Epithelial cell of proximal tubule (primary cell): ENCODE measurements around the gene EPOP. TPM values are rescaled to one million over a fixed set of nuclear protein-coding genes. Genes with fewer than 3 reads are reported as not detected.

Experiments
- DNase-seq: peaks from one replicate; pipeline ENCODE4 v3.0.0-alpha.2; 2011; ENCODE audit warnings: low read depth
- H3K4me3 ChIP-seq: 2 replicates; pipeline ENCODE4 v1.5.1; 2011; ENCODE audit warnings: low read depth, mild to moderate bottlenecking, low read length
- CTCF ChIP-seq: conservative IDR thresholded peaks from 2 replicates; pipeline ENCODE4 v1.5.1; 2012; ENCODE audit warnings: low read depth, mild to moderate bottlenecking, low read length
- total RNA-seq: library from RNA; depleted of rRNA; stranded (reverse); fragments of >200 nt; gene quantifications from 2 replicates; pipeline ENCODE4 v1.2.3, GENCODE V29; 2015

EPOP gene
- total RNA-seq, 1 donor from 2014 or later, result 4.1 TPM

GRCh38 chr17:38663964-38664644, 10.7 kb downstream of the EPOP start:
- H3K4me3 ChIP-seq, result no peak overlapping the region
- no peak for TF ChIP-seq CTCF
- no peak for DNase-seq

GRCh38 chr17:38663125-38663751, 11.5 kb downstream of the EPOP start:
- DNase-seq, result no peak
- H3K4me3 ChIP-seq, result no peak overlapping the region
- peak; percentile 91 for TF ChIP-seq CTCF

- no peak for DNase-seq
Measured at GRCh38 chr17:38660097-38661025, 14.4 kb downstream of the EPOP start.

GRCh38 chr17:38659415-38659814, 15.3 kb downstream of the EPOP start:
- no peak for DNase-seq
- TF ChIP-seq CTCF, result no peak
- no peak overlapping the region for H3K4me3 ChIP-seq

More at GRCh38 chr17:38660097-38661025, 14.4 kb downstream of the EPOP start:
- TF ChIP-seq CTCF, result no peak
- H3K4me3 ChIP-seq, result no peak overlapping the region

- H3K4me3 ChIP-seq, result no peak overlapping the region
- no peak for DNase-seq
Measured at GRCh38 chr17:38658741-38659345, 15.9 kb downstream of the EPOP start.

More at GRCh38 chr17:38658741-38659345, 15.9 kb downstream of the EPOP start:
- TF ChIP-seq CTCF, result no peak
